Body of pancreas (tissue), 4 donors: Measurements from ENCODE around the gene MESD.

Experiments used
- CTCF ChIP-seq, 7 experiments: fragments of 450-650 bp in 4 of 7; fragments of 200-600 bp in 3 of 7; sonication (generic) in 3 of 7; IDR thresholded peaks; one replicate each; pipeline ENCODE4 v1.5.1; 2016 to 2019; ENCODE audit warnings: antibody characterized with exemption in 7 of 7
- POLR2A ChIP-seq, 3 donors: fragments of 450-650 bp; IDR thresholded peaks; one replicate each; pipeline ENCODE4 v1.6.1; 2016; ENCODE audit warnings: antibody characterized with exemption in 3 of 3, mild to moderate bottlenecking in 2 of 3

GRCh38 chr15:80950291-80951078 is 39.1 kb downstream of the MESD start:
- TF ChIP-seq POLR2A (IDR thresholded peaks at IDR 0.05) (no peak), CTCF (IDR thresholded peaks at IDR 0.05) (no peak)
